ENCODE measurements around the gene FOXP4.

DNA sequence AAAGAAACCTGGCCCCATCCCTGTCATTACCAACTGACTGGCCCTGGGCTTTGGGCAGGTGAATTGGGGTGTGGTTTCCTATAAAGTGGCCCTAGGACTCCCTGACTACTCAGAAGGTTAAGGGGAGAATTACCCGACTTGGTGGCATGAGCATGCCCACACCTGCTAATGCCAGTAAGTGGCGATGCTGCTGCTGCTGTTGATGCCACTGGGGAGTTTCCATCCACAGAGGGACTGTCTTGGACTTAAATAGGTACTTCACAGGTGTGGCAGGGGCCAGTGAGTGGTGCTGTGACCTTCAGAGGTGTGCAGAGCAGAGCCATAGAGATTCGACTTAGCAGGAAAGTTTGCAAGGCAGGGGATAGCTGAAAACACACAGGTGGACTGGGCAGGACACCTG lies 59.5 kb downstream of the FOXP4 start:
- TF ChIP-seq POLR2A (IDR thresholded peaks at IDR 0.05) (no peak), CTCF (IDR thresholded peaks at IDR 0.05) (no peak), POLR2AphosphoS5 (IDR thresholded peaks at IDR 0.05) (no peak)

Measured in breast epithelium (tissue), 3 donors.